K562 (cell line): ENCODE data around the gene HES4. TPM values are rescaled to one million over a fixed set of nuclear protein-coding genes. Genes with fewer than 3 reads are reported as not detected.
A peak's percentile ranks its signal among the peaks of the same experiment; 100 is the strongest.

Experiments used
- ATAC-seq: fragments of 200-7000 bp; cut with Tn5 transposase; 3 replicates; pipeline ENCODE4 v1.9.1; 2020; ENCODE audit warnings: moderate library complexity
- BruUV-seq: library from RNA; stranded (reverse); fragments of 400-500 nt; replicated peaks from 2 replicates; lab custom pipeline; 2021; lab: Mats Ljungman, UMichigan
- CTCF ChIA-PET: fragments of 300-600 bp; formaldehyde crosslinking; extraction: SDS; loops from one replicate; lab custom pipeline; 2021; ENCODE audit warnings: low intra/inter-chr PET ratio; lab: Yijun Ruan, JAX
- POLR2A ChIA-PET: fragments of 300-600, 350-650 bp; sonication (Branson Sonifier 250); formaldehyde crosslinking; extraction: SDS; loops from one replicate; lab custom pipeline; 2021; ENCODE audit warnings: antibody characterized with exemption, inconsistent platforms; lab: Yijun Ruan, JAX
- DNase-seq, 4 experiments: peaks; one replicate each; pipeline versions ENCODE4 v3.0.0 to v3.0.0-alpha.2; 2011 to 2018; ENCODE audit warnings: low spot score in 3 of 4, mixed read lengths in 3 of 4; ENCODE audit errors: extremely low read depth in 1 of 4
- FAIRE-seq: peaks from 2 replicates; lab custom pipeline; 2011; peaks lifted over from hg19 to GRCh38; lab: Jason Lieb, UNC
- H2AFZ ChIP-seq: 2 replicates; pipeline ENCODE4 v1.6.0; 2011; ENCODE audit warnings: low read depth, low read length, control low read depth, inconsistent platforms
- H3K27ac ChIP-seq: fragments of 200-600 bp; 3 replicates; pipeline ENCODE4 v1.8.0; 2011; ENCODE audit warnings: low read depth, mild to moderate bottlenecking, control low read depth, inconsistent platforms, low read length, moderate library complexity, mixed read lengths; ENCODE audit errors: extremely low read depth
- H3K27me3 ChIP-seq, 2 experiments: fragments of 300-600 bp in 1 of 2; 2 replicates in 1 of 2; 3 replicates in 1 of 2; pipeline versions ENCODE4 v1.6.0 to v1.8.0; 2011; ENCODE audit warnings: inconsistent platforms in 2 of 2, low read length in 2 of 2, mild to moderate bottlenecking in 1 of 2, mixed read lengths in 1 of 2, moderate library complexity in 1 of 2; ENCODE audit not compliant: control insufficient read depth in 2 of 2, insufficient read depth in 2 of 2
- H3K36me3 ChIP-seq: fragments of 300-600 bp; 3 replicates; pipeline ENCODE4 v1.8.0; 2011; ENCODE audit warnings: mild to moderate bottlenecking, low read length, inconsistent platforms; ENCODE audit not compliant: control insufficient read depth, insufficient read depth
- H3K4me1 ChIP-seq, 2 experiments: fragments of 200-600 bp in 1 of 2; replicated peaks in 1 of 2; 2 replicates in 1 of 2; 3 replicates in 1 of 2; pipeline versions ENCODE4 v1.5.1 to v1.8.0; 2011; ENCODE audit warnings: inconsistent platforms in 2 of 2, low read length in 2 of 2, mild to moderate bottlenecking in 1 of 2, mixed read lengths in 1 of 2, moderate library complexity in 1 of 2; ENCODE audit not compliant: control insufficient read depth in 2 of 2, insufficient read depth in 2 of 2
- H3K4me2 ChIP-seq: 2 replicates; pipeline ENCODE4 v1.6.1; 2011; ENCODE audit warnings: low read length, control low read depth, inconsistent platforms, mixed read lengths; ENCODE audit not compliant: insufficient read depth
- H3K4me3 ChIP-seq: fragments of 200-600 bp; sonication (generic), shearing (Covaris generic); 2 replicates; pipeline ENCODE4 v1.5.1; 2016; ENCODE audit warnings: control low read depth, inconsistent platforms
- H3K79me2 ChIP-seq: fragments of 200-600 bp; 3 replicates; pipeline ENCODE4 v1.8.0; 2011; ENCODE audit warnings: low read length, inconsistent platforms; ENCODE audit not compliant: control insufficient read depth, insufficient read depth
- H3K9ac ChIP-seq, 2 experiments: 2 replicates each; pipeline versions ENCODE4 v1.6.0 to v1.6.1; 2011; ENCODE audit warnings: low read depth in 2 of 2, low read length in 2 of 2, control low read depth in 1 of 2, inconsistent platforms in 1 of 2, mild to moderate bottlenecking in 1 of 2, mixed read lengths in 1 of 2; ENCODE audit not compliant: insufficient read depth in 1 of 2
- H3K9me1 ChIP-seq: one replicate; pipeline ENCODE4 v1.6.0; 2011; ENCODE audit warnings: inconsistent platforms, mild to moderate bottlenecking, low read length, moderate library complexity; ENCODE audit not compliant: control insufficient read depth, insufficient read depth
- H3K9me3 ChIP-seq: replicated peaks from 2 replicates; pipeline ENCODE4 v1.5.1; 2011; ENCODE audit warnings: low read depth, low read length, inconsistent platforms; ENCODE audit not compliant: control insufficient read depth, insufficient read depth
- H4K20me1 ChIP-seq: replicated peaks from 2 replicates; pipeline ENCODE4 v1.6.1; 2011; ENCODE audit warnings: low read length, inconsistent platforms, mixed read lengths; ENCODE audit not compliant: control insufficient read depth, insufficient read depth
- ARHGAP35 ChIP-seq: fragments of 450-650 bp; IDR thresholded peaks from 2 replicates; pipeline ENCODE4 v1.6.1; 2018; ENCODE audit not compliant: partially characterized antibody
- CEBPG ChIP-seq, 3 experiments: fragments of 200-800 bp in 1 of 3; sonication (Bioruptor generic) in 1 of 3; sonication (generic) in 1 of 3; formaldehyde crosslinking in 1 of 3; IDR thresholded peaks in 2 of 3; conservative IDR thresholded peaks in 1 of 3; 2 replicates each; pipeline versions ENCODE4 v1.6.1 to v1.8.0; 2016 to 2022; ENCODE audit warnings: missing compliant biosample characterization in 2 of 3, missing genetic modification characterization in 2 of 3, mild to moderate bottlenecking in 1 of 3, missing genetic modification reagents in 1 of 3
- CXXC5 ChIP-seq: fragments of 250-450 bp; sonication (Bioruptor Pico); IDR thresholded peaks from 2 replicates; pipeline ENCODE4 v1.8.0; 2022; ENCODE audit warnings: inconsistent platforms, mild to moderate bottlenecking, moderate library complexity
- DMBX1 ChIP-seq: fragments of 250-450 bp; sonication (Bioruptor Pico); IDR thresholded peaks from 2 replicates; pipeline ENCODE4 v1.8.0; 2022; ENCODE audit warnings: inconsistent platforms, mild to moderate bottlenecking, moderate library complexity, borderline replicate concordance
- ESRRA ChIP-seq: fragments of 450-650 bp; IDR thresholded peaks from 2 replicates; pipeline ENCODE4 v1.6.1; 2014; ENCODE audit warnings: low read depth, mild to moderate bottlenecking, moderate library complexity, borderline replicate concordance
- FOXK2 ChIP-seq, 2 experiments: fragments of 450-650 bp; IDR thresholded peaks in 1 of 2; conservative IDR thresholded peaks in 1 of 2; 2 replicates each; pipeline ENCODE4 v1.6.1; 2016; ENCODE audit warnings: low read depth in 2 of 2, mild to moderate bottlenecking in 1 of 2
- IFI16 ChIP-seq: fragments of 250-450 bp; sonication (Bioruptor Pico); IDR thresholded peaks from 2 replicates; pipeline ENCODE4 v2.1.2; 2022; ENCODE audit warnings: mild to moderate bottlenecking, inconsistent platforms
- MNT ChIP-seq, 2 experiments: fragments of 450-650 bp; conservative IDR thresholded peaks; 2 replicates each; pipeline ENCODE4 v1.6.1; 2017; ENCODE audit warnings: mild to moderate bottlenecking in 2 of 2, moderate library complexity in 2 of 2
- PHF20 ChIP-seq: fragments of 450-650 bp; IDR thresholded peaks from 2 replicates; pipeline ENCODE4 v1.6.1; 2018; ENCODE audit not compliant: partially characterized antibody
- POLR3A ChIP-seq: IDR thresholded peaks from 2 replicates; pipeline ENCODE4 v1.6.1; 2011; ENCODE audit warnings: borderline replicate concordance, mild to moderate bottlenecking, moderate library complexity; ENCODE audit not compliant: insufficient read length, insufficient read depth; ENCODE audit errors: extremely low read depth
- ZNF384 ChIP-seq: IDR thresholded peaks from 2 replicates; pipeline ENCODE4 v1.6.1; 2012; ENCODE audit warnings: low read depth, low read length, improper control_type of control experiment
- ZNF609 ChIP-seq: sonication (generic); formaldehyde crosslinking; IDR thresholded peaks from 2 replicates; pipeline ENCODE4 v1.8.1; 2023; ENCODE audit warnings: missing genetic modification reagents, mild to moderate bottlenecking, borderline replicate concordance
- WGBS: fragments of 100-300 bp; shearing (Covaris generic); methylation state at CpG from one replicate; pipeline ENCODE4 v1.1.6; 2016; ENCODE audit warnings: low coverage, mixed read lengths; ENCODE audit not compliant: insufficient coverage; ENCODE audit errors: missing lambda C conversion rate; 5-methylcytosine and 5-hydroxymethylcytosine counted together
- in situ Hi-C: fragments of 300-500 bp; cut with MboI; formaldehyde crosslinking; loops from 4 replicates; pipeline ENCODE4 v1.15.0; 2018; ENCODE audit warnings: inconsistent platforms, mixed read lengths
- intact Hi-C: fragments of 100-400 bp; cut with micrococcal nuclease; formaldehyde crosslinking; loops from 2 replicates; pipeline ENCODE4 v1.14.2; 2022
- polyA plus RNA-seq, 8 experiments: library from polyadenylated mRNA; depleted of rRNA in 4 of 8; stranded (reverse) in 5 of 8; unstranded in 3 of 8; fragments of >200 nt; fragmentation: Nextera tagmentation in 2 of 8; fragmentation: Illumina TruSeq in 1 of 8; extraction: Ambion mirVana in 2 of 8; extraction: Trizol in 1 of 8; gene quantifications; 2 replicates each; pipeline versions ENCODE4 v1.2.1 to v1.2.3, GENCODE V29; 2011 to 2014; ENCODE audit warnings: inconsistent platforms in 1 of 8, missing spikeins in 1 of 8
- total RNA-seq, 7 experiments: library from RNA; depleted of rRNA in 6 of 7; stranded (reverse); fragments of >200 nt in 6 of 7; fragmentation: Illumina TruSeq in 2 of 7; extraction: Trizol in 2 of 7; gene quantifications; 2 replicates each; pipeline versions ENCODE4 v1.2.1 to v1.2.3, GENCODE V29; 2011 to 2021; ENCODE audit warnings: low replicate concordance in 1 of 7

Gene HES4
- total and polyA plus RNA-seq, 9 of the 15 experiments (the other 6 are each of a cell fraction or from before 2014, with no cell fraction given) = 0.21 to 43.7 (median 5.3) TPM; not detected in 2

DNA sequence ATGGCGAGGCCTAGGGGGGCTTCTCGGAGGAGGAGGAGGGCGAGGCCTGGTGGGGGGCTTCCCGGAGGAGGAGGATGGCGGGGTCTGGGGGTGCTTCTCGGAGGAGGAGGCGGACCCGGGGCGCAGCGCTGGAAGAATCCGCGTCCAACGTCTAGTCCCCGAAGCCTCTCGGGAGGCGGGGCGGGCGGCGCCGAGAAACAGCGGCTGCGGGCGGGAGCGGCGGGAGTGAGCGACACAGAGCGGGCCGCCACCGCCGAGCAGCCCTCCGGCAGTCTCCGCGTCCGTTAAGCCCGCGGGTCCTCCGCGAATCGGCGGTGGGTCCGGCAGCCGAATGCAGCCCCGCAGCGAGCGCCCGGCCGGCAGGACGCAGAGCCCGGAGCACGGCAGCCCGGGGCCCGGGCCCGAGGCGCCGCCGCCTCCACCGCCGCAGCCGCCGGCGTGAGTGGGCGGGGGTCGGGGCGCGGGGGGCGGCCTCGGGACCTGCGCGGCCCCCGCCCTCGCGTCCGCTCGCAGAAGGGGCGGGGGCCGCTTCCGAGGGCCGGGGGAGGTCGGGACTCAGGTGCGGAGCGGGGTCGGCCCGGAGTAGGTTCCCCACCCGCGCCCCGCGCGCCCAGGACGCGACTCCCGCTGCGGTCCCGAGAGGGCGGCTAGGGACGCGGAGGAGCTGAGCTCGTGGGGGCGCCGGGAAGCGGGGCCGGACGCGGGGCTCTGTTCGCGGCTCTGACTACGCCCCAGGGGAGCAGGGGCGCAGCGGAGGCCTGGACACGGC is 39.4 kb downstream of the HES4 start, which contains the start of gene KLHL17:
Gene KLHL17, plus strand, starts transcription at position 222 of the 769 bp plus-strand sequence. Its CDS starts 110 bp downstream, at position 332.
- intact Hi-C loops = no loop called here
- TF ChIP-seq DMBX1 (CRISPR knock-in tag) = peak; percentile 71; the same call in 1 of the 2 replicates
- peak; percentile 49; the same call in 1 of the 2 replicates for TF ChIP-seq ESRRA
- TF ChIP-seq FOXK2 (conservative IDR thresholded peaks at IDR 0.05 in 1 of 2, IDR thresholded peaks at IDR 0.05 in 1 of 2; ENCODE audit: low read depth in 2 of 2) = no peak
- TF ChIP-seq ZNF384 = no peak
- TF ChIP-seq CXXC5 (CRISPR knock-in tag) = peak; percentile 94
- TF ChIP-seq MNT (conservative IDR thresholded peaks at IDR 0.05) = no peak
- TF ChIP-seq ZNF609 (CRISPR knock-in tag) = no peak
- TF ChIP-seq ARHGAP35 = no peak
- no peak for TF ChIP-seq PHF20
- no peak for TF ChIP-seq IFI16
- no peak for TF ChIP-seq CEBPG (CRISPR knock-in tag; IDR thresholded peaks at IDR 0.05)
- TF ChIP-seq CEBPG (tag; conservative IDR thresholded peaks at IDR 0.05 in 1 of 2, IDR thresholded peaks at IDR 0.05 in 1 of 2) = no peak
- no peak for TF ChIP-seq POLR3A

More for the DNA sequence above, 39.4 kb downstream of the HES4 start, which contains the start of gene KLHL17:
- FAIRE-seq = peak; percentile 73
- CTCF ChIA-PET = no interaction called here
- peaks cover 13 to 78% of the 10 kb centered on the region in 2 experiments for H3K4me1 ChIP-seq
- H3K79me2 ChIP-seq = peaks cover 46% of the 10 kb centered on the region
- DNase-seq = peak; percentile 85 to 92 (median 88)
- H4K20me1 ChIP-seq = peaks cover 7% of the 10 kb centered on the region
- H3K4me3 ChIP-seq = peak within 1 kb of the TSS; percentile 88
- WGBS = under 1% methylated on average over 44 of the region's 109 CpGs
- H3K4me2 ChIP-seq = peak within 1 kb of the TSS; percentile 79
- peak within 1 kb of the TSS; percentile 69 for H2AFZ ChIP-seq
- in situ Hi-C loops = no loop called here
- no TSS peak for BruUV-seq
- no peaks in the 10 kb centered on the region for H3K27me3 ChIP-seq
- H3K27ac ChIP-seq = peak within 1 kb of the TSS; percentile 71; the same call in 2 of the 3 replicates
- peaks cover 61% of the 10 kb centered on the region for H3K36me3 ChIP-seq
- ATAC-seq = peak; percentile 82
- no peaks in the 10 kb centered on the region for H3K9me3 ChIP-seq
- no peaks in the 10 kb centered on the region for H3K9me1 ChIP-seq
- POLR2A ChIA-PET = interaction anchor here (1.3 kb wide), 1 partner anchor 41 kb away, joined by 3 read pairs; no protein-coding TSS in a partner anchor
- H3K9ac ChIP-seq = peak within 1 kb of the TSS; percentile 68 to 94
